Measurements from ENCODE around the gene TNFRSF9. TPM values are rescaled to one million over a fixed set of nuclear protein-coding genes. Genes with fewer than 3 reads are reported as not detected.
"Not testable (repeated sequence)": the region's sequence is repeated elsewhere in the genome, so short reads cannot be mapped to it uniquely, and the experiment has no call there.

Gene TNFRSF9
- under 1 TPM; 0.08 to 0.09 TPM for total RNA-seq
- long read RNA-seq, result 0 reads

DNA sequence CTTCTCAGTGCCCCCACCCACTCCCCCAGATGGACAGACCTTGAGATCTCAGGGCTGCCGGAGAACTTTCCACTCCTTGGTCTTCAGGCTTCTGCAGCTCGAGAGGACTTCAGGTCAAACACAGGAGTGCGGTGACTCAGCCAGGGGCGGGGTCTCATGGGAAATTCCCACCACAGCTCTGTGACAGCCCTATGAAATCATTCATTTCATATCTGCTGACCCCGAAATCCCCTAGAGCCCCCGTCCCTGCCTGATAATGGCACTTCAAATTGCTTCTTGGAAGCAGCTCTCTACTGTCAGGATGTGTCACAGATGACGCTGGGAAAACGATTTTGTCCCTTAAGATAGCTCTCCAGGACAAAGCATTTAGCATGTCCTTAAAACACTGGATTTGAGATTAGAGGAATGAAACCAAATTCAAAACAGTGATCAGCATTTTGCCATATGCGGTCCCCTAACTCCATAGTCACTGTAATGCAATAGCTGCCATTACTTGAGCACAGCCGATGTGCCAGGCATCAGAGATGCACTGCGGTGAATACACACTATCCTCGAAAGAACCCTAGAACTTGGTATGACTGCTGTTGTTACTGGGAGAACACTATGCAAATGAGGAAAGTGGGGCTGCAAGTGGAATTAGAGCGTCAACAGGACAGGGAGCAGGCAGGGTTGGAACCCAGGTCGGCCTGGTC is at the start of gene TNFRSF9:
TSS of gene TNFRSF9 (minus strand) at position 95 of the 692 bp plus-strand sequence. CDS start 845 bp downstream, outside the sequence.
- ATAC-seq, result peak in 1 of 2 donors; percentile 64
- intact Hi-C loops (cut with DNase I), result no loop called here

DNA sequence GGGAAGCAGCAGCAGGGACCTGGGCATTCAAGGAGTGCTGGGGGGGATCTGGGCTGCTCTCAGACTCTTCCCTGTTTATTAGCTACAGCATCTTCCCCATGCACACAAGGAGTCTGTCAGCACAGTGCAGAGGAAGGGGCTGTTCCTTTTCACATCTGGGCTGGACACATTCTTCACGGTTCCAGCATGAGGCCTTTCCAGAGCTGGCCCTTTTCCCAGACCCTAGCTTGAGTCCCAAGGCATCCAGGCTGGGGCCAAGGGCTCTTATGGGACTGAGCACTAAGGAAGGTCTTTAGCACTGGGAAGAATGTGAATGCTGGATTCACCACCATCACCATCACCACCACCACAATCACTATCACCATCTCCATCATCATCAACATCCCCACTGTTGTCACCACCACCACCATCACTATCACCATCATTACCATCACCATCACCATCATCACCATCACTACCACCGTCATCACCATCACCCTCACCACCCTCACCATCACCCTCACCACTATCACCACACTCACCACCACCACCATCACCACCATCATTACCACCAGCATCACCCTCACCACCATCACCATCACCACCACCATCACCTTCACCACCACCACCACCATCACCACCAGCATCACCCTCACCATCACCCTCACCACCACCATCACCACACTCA is 49.3 kb upstream of the TNFRSF9 start:
- intact Hi-C loops (cut with DNase I), result loop anchor here in 1 of 2 donors (10.0 kb wide), 1 partner anchor 355 kb away; no protein-coding TSS in a partner anchor
- no peak for DNase-seq

More for the DNA sequence above, at the start of gene TNFRSF9:
- peak; percentile 41 for DNase-seq

GRCh38 chr1:7988576-7988975 is 47.9 kb upstream of the TNFRSF9 start:
- peak in 1 of 2 donors; percentile 64 for ATAC-seq
- no peak for DNase-seq
- intact Hi-C loops (cut with DNase I), result loop anchor here in 1 of 2 donors (10.0 kb wide), 1 partner anchor 356 kb away; no protein-coding TSS in a partner anchor

More for the DNA sequence above, 49.3 kb upstream of the TNFRSF9 start:
- peak; percentile 21 to 44 for ATAC-seq

- intact Hi-C loops (cut with DNase I), result loop anchor here in 1 of 2 donors (10.0 kb wide), 1 partner anchor 357 kb away; no protein-coding TSS in a partner anchor
- ATAC-seq, result no peak
- DNase-seq, result no peak
Observed at GRCh38 chr1:7987528-7987927, 46.9 kb upstream of the TNFRSF9 start.

DNA sequence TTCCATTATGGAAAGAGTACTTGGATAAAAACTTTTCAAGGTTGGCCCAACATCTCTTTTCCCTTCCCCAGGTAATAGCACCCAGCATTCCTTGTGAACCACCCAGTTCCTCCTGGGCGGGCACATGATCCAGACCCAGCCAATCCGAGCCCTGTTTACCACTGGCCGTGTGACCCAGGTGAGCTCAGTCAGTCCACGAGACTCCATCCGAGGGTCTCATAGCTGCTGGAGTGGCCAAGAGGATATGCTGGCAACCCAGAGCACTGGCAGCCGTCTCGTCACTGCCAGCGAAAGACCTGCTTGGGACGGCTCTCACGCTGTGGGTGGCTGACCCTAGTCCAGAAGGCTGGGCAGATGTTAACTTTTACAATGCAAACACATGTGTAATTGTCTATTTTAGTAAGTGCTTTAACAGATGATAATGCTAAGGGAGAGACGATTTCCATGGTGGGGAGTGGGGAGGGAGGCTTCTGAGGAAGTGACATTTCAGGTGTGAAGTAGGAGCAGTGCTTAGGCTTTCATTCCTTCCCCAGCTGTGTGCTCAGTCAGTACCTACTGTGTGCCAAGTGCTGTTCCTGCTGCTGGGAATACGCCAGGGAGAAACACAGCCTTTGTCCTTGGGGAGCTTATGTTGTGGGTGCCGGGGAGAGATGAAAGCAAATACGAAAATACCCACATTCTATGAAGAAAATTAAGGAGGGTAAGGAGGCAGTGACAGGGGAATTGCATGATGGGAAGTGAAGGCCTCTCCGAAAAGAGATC is 45.4 kb upstream of the TNFRSF9 start:
- no peak for ATAC-seq
- no peak for DNase-seq
- intact Hi-C loops (cut with DNase I), result loop anchor here in 1 of 2 donors (10.0 kb wide), 1 partner anchor 359 kb away; no protein-coding TSS in a partner anchor

- intact Hi-C loops (cut with DNase I), result loop anchor here in 1 of 2 donors (5.0 to 10.0 kb wide), 2 partner anchors 32 to 360 kb away; no protein-coding TSS in a partner anchor
- no peak for ATAC-seq
Observed at GRCh38 chr1:7984811-7985210, 44.2 kb upstream of the TNFRSF9 start.

DNA sequence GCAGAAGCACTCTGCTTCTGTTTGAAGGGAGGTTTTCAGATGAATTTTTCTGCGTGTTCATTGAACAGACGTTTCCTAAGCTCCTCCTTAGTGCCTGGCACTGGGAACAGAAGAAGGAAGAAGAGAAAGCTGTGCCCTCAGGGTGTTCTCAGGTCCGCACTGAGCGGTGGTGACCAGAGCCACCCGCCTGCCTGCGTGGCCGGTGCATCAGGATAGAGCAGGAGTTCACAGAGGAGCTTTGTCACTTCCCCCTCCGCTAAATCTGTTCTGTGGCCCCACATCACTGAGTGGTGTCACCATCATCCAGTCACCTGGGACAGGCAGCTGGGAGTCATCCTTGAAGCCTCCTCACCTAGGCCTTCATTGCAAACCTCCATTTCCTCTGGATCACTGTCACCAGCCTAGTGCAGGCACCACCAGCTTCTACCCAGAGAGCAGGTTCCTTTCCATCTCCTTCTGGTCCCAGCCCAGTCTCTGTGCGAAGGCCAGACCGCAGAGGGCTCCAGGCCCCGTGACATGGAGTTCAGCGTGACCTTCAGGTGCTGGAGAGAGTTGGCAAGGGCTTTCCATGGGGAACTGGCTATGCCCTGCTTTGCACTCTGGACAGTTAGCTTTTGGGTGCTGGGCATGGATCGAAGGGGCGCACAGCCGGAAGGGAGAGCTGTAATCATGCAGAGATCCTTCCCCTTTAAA is 42.6 kb upstream of the TNFRSF9 start:
- DNase-seq (no peak), ATAC-seq (peak in 1 of 2 donors; percentile 10)
- intact Hi-C loops (cut with DNase I), result loop anchor here (2.0 to 10.0 kb wide), 3 partner anchors 34 to 362 kb away; no protein-coding TSS in a partner anchor

More at GRCh38 chr1:7984811-7985210, 44.2 kb upstream of the TNFRSF9 start:
- DNase-seq, result no peak

DNA sequence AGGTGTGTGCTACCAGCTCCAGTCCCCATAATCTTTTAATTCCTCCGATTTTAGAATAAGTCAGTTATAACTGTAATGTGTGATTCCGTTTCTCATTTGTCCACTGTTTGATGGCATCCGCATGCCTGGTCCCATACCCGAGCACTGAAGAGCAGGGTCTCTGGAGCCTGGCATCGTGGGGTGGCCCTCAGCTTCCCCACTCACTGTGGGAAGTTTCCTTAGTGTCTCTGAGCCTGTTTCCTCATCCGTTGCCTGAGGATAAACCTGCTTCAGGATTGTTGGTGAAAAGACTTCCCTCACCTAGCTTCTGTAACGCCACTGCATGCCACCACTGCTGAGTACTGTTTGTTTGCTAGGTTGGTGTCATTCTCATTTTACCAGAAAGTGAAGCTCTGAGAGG is 40.3 kb upstream of the TNFRSF9 start:
- intact Hi-C loops (cut with DNase I), result loop anchor here in 1 of 2 donors (5.0 to 10.0 kb wide), 2 partner anchors 36 to 364 kb away; no protein-coding TSS in a partner anchor
- ATAC-seq, result no peak

GRCh38 chr1:7975212-7975865 is 34.7 kb upstream of the TNFRSF9 start:
- DNase-seq (peak; percentile 70), ATAC-seq (peak; percentile 96)
- intact Hi-C loops (cut with DNase I), result no loop called here

More for the DNA sequence above, 40.3 kb upstream of the TNFRSF9 start:
- no peak for DNase-seq

- no peak for ATAC-seq
- DNase-seq, result no peak
- intact Hi-C loops (cut with DNase I), result no loop called here
Observed at GRCh38 chr1:7973086-7973485, 32.4 kb upstream of the TNFRSF9 start.

GRCh38 chr1:7972285-7972684 is 31.6 kb upstream of the TNFRSF9 start:
- DNase-seq, result no peak
- ATAC-seq, result no peak
- intact Hi-C loops (cut with DNase I), result no loop called here

DNA sequence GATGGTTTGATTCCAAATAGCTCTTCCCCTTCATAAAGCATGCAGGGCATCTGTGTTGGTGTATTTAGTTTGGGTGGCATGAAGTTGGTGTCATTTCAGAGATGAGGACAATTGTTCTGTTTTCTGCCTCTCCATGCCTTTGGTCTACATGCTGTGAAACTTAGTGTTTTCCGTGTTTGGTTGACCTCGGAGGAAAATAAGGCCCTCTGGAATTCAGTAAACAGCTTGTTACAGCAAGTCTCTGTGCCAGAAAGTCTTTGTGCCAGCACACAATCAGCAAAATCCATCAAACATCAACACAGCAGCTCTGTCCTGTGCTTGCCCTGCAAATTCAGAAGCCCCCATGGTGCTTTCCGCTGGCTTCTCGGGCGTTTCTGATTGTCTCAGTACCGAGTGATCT is 30.4 kb upstream of the TNFRSF9 start:
- no peak for ATAC-seq
- DNase-seq, result no peak
- intact Hi-C loops (cut with DNase I), result no loop called here

DNA sequence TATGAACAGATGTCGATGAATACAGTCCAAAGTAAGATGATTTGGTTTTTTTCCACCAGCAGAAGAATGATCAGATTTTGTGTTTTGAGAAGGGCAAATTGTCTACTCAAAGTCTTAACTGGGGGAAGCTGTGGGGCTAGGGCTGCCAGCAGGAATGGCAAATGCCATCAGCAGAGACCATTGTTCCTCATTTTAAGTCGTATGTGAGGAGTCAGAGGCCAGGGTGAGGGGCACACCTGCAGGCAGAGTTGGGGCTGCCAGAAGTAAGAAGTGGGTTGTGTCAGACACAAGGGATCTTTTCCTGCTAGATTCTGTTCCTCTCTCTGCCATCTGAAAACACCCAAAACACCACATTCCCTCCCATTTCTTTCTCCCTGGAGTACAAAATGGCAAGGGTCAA is 29.6 kb upstream of the TNFRSF9 start:
- DNase-seq (no peak), ATAC-seq (no peak)
- intact Hi-C loops (cut with DNase I), result no loop called here

- intact Hi-C loops (cut with DNase I), result no loop called here
- ATAC-seq (no peak), DNase-seq (no peak)
Observed at GRCh38 chr1:7967651-7968050, 27.0 kb upstream of the TNFRSF9 start.

DNA sequence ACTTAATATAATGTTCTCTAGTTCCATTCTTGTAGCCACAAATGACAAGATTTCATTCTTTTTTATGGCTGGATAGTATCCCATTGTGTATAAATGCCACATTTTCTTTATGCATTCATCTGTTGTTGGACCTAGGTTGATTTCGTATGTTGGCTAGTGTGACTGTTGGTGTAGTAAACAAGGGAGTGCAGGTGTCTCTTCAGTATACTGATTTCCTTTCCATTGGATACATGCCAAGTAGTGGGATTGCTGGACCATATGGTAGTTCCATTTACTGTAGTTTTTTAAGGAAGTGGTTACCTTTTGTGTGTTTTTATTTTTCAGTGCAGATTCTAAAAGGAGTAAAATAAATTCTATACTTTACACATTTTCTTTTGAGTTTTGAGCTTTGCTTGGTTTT is 26.6 kb upstream of the TNFRSF9 start:
- ATAC-seq, result no peak
- no peak for DNase-seq
- intact Hi-C loops (cut with DNase I), result no loop called here

GRCh38 chr1:7964476-7964875 is 23.8 kb upstream of the TNFRSF9 start:
- no peak for ATAC-seq
- no peak for DNase-seq
- intact Hi-C loops (cut with DNase I), result no loop called here

DNA sequence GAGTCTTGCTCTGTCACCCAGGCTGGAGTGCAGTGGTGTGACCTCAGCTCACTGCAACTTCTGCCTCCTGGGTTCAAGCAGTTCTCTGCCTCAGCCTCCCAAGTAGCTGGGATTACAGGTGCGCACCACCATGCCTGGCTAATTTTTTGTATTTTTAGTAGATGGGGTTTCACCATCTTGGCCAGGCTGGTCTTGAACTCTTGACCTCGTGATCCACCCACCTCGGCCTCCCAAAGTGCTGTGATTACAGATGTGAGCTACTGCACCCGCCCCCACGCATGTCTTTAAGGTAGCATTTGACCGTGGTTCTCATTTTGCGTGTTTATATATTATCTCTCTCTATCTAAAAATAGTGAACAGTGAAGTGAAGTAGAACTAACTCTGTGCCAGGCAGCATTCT is 23.2 kb upstream of the TNFRSF9 start:
- DNase-seq; ATAC-seq; intact Hi-C loops (cut with DNase I): not testable (repeated sequence)

- ATAC-seq; DNase-seq; intact Hi-C loops (cut with DNase I): not testable (repeated sequence)
Observed at GRCh38 chr1:7963378-7963730, 22.7 kb upstream of the TNFRSF9 start.

All from left cardiac atrium (tissue), 4 donors.